OCI-LY1 (cell line): ENCODE results near the gene DIRAS1.

ENCODE experiments used
- H2AFZ ChIP-seq: fragments of 200-600 bp; sonication (generic), shearing (Covaris generic); 2 replicates; pipeline ENCODE4 v1.6.0; 2014; ENCODE audit warnings: antibody characterized with exemption, mild to moderate bottlenecking, low read length
- H3F3A ChIP-seq: fragments of 200-600 bp; sonication (generic), shearing (Covaris generic); 2 replicates; pipeline ENCODE4 v1.6.0; 2014; ENCODE audit warnings: mild to moderate bottlenecking, antibody characterized with exemption, low read length, moderate library complexity; ENCODE audit not compliant: insufficient read depth
- H3K27ac ChIP-seq: fragments of 200-600 bp; sonication (generic); 2 replicates; pipeline ENCODE4 v1.5.1; 2014; ENCODE audit warnings: low read length, mixed run types, mild to moderate bottlenecking, low read depth; ENCODE audit not compliant: poor library complexity, severe bottlenecking
- H3K27me3 ChIP-seq: fragments of 200-600 bp; sonication (generic); 2 replicates; pipeline ENCODE4 v1.6.0; 2014; ENCODE audit warnings: antibody characterized with exemption, mild to moderate bottlenecking, low read length, moderate library complexity; ENCODE audit not compliant: insufficient read depth
- H3K36me3 ChIP-seq: fragments of 200-600 bp; sonication (generic); 2 replicates; pipeline ENCODE4 v1.6.1; 2014; ENCODE audit warnings: mild to moderate bottlenecking, antibody characterized with exemption, low read length, moderate library complexity, mixed read lengths; ENCODE audit not compliant: insufficient read depth
- H3K4me1 ChIP-seq: fragments of 200-600 bp; sonication (generic); 2 replicates; pipeline ENCODE4 v1.5.1; 2014; ENCODE audit warnings: mild to moderate bottlenecking, low read length, moderate library complexity; ENCODE audit not compliant: insufficient read depth, severe bottlenecking
- H3K4me2 ChIP-seq: fragments of 200-600 bp; sonication (generic), shearing (Covaris generic); 2 replicates; pipeline ENCODE4 v1.6.1; 2014; ENCODE audit warnings: low read length
- H3K4me3 ChIP-seq: fragments of 200-600 bp; sonication (generic); 2 replicates; pipeline ENCODE4 v1.5.1; 2014; ENCODE audit warnings: low read length, low read depth, mild to moderate bottlenecking, mixed read lengths; ENCODE audit not compliant: poor library complexity, severe bottlenecking
- H3K79me2 ChIP-seq: fragments of 200-600 bp; shearing (Covaris generic); 2 replicates; pipeline ENCODE4 v1.6.1; 2016; ENCODE audit warnings: mixed run types, low read length, mixed read lengths; ENCODE audit not compliant: insufficient read depth
- H3K9ac ChIP-seq: fragments of 200-600 bp; sonication (generic), shearing (Covaris generic); 2 replicates; pipeline ENCODE4 v1.6.1; 2014; ENCODE audit warnings: mild to moderate bottlenecking, low read length, mixed read lengths
- H3K9me2 ChIP-seq: fragments of 200-600 bp; sonication (generic), shearing (Covaris generic); 2 replicates; pipeline ENCODE4 v1.6.1; 2014; ENCODE audit warnings: low read depth, mild to moderate bottlenecking, low read length, mixed read lengths
- H3K9me3 ChIP-seq: fragments of 200-600 bp; shearing (Covaris generic); 2 replicates; pipeline ENCODE4 v1.6.1; 2014; ENCODE audit warnings: low read length, mixed read lengths
- H4K20me1 ChIP-seq: fragments of 200-600 bp; sonication (generic), shearing (Covaris generic); 2 replicates; pipeline ENCODE4 v1.6.0; 2016; ENCODE audit warnings: mild to moderate bottlenecking, low read length; ENCODE audit not compliant: insufficient read depth
- CTCF ChIP-seq: fragments of 200-600 bp; sonication (generic), shearing (Covaris generic); IDR thresholded peaks from 2 replicates; pipeline ENCODE4 v1.5.1; 2017; ENCODE audit warnings: mild to moderate bottlenecking, antibody characterized with exemption, low read length, moderate library complexity, mixed read lengths
- EZH2 ChIP-seq: fragments of 200-600 bp; sonication (generic), shearing (Covaris generic); IDR thresholded peaks from 2 replicates; pipeline ENCODE4 v1.8.0; 2017; ENCODE audit warnings: borderline replicate concordance, mixed run types, mild to moderate bottlenecking, antibody characterized with exemption, low read length, moderate library complexity, mixed read lengths

DIRAS1 gene

DNA sequence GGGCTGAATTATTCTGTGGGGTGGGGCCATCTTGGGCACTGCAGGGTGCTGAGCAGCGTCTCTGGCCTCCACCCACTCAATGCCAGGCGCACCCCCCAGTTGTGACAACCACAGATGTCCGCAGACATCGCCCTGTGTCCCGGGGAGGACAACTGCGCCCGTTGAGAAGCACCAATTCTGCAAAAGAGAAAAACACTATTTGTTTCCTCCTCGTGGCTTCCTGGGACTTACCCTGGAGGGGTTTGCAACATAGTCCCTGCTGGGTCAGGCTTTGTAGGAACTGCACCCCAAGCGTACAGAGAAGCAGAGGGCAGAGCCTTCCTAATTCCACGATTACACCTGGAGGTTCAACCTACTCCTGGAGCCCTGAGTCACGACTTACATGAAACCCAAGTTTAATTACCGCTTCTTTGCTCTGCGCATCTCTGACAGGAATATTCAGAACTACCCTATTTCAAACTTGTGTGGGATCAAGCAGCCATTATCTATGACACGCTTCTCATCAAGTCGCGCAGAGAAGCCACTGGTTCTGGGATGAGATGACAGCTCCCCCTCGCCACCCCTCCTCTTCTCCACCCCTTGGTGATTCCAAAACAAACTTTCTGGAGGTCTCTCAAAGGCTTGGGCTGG lies 29.8 kb upstream of the DIRAS1 start:
- H3K4me2 ChIP-seq: no peak overlapping the region
- no peak overlapping the region for H3K9ac ChIP-seq

GRCh38 chr19:2747349-2747748 lies 26.2 kb upstream of the DIRAS1 start:
- no peaks in the 10 kb centered on the region for H3K79me2 ChIP-seq
- H3K9me2 ChIP-seq: no peaks in the 10 kb centered on the region
- no peaks in the 10 kb centered on the region for H3K9me3 ChIP-seq
- H2AFZ ChIP-seq: no peak overlapping the region
- no peak overlapping the region for H3K4me2 ChIP-seq
- no peak overlapping the region for H3K9ac ChIP-seq
- no peak for TF ChIP-seq CTCF
- no peak for TF ChIP-seq EZH2
- no peaks in the 10 kb centered on the region for H4K20me1 ChIP-seq
- H3K4me1 ChIP-seq: peaks cover 3% of the 10 kb centered on the region
- H3K27me3 ChIP-seq: no peaks in the 10 kb centered on the region; the same call in 1 of the 2 replicates
- H3K36me3 ChIP-seq: no peaks in the 10 kb centered on the region
- H3K27ac ChIP-seq: no peak overlapping the region
- H3F3A ChIP-seq: no peaks in the 10 kb centered on the region
- no peak overlapping the region for H3K4me3 ChIP-seq

More for the DNA sequence above, 29.8 kb upstream of the DIRAS1 start:
- Histone ChIP-seq H4K20me1 (no peaks in the 10 kb centered on the region), H3F3A (no peaks in the 10 kb centered on the region), H3K9me2 (no peaks in the 10 kb centered on the region), H3K9me3 (no peaks in the 10 kb centered on the region), H3K4me3 (no peak overlapping the region), H2AFZ (no peak overlapping the region), H3K36me3 (peaks cover 28% of the 10 kb centered on the region), H3K79me2 (no peaks in the 10 kb centered on the region), H3K27ac (no peak overlapping the region), H3K27me3 (no peaks in the 10 kb centered on the region; the same call in 1 of the 2 replicates), H3K4me1 (peaks cover 3% of the 10 kb centered on the region)
- no peak for TF ChIP-seq CTCF
- TF ChIP-seq EZH2: no peak

GRCh38 chr19:2744113-2744512 lies 22.9 kb upstream of the DIRAS1 start:
- no peaks in the 10 kb centered on the region for H3F3A ChIP-seq
- no peaks in the 10 kb centered on the region; the same call in 1 of the 2 replicates for H3K27me3 ChIP-seq
- no peaks in the 10 kb centered on the region for H3K9me3 ChIP-seq
- no peaks in the 10 kb centered on the region for H3K9me2 ChIP-seq
- H3K79me2 ChIP-seq: no peaks in the 10 kb centered on the region
- TF ChIP-seq EZH2 (no peak), CTCF (no peak)
- no peaks in the 10 kb centered on the region for H4K20me1 ChIP-seq
- peaks cover 5% of the 10 kb centered on the region for H3K4me1 ChIP-seq
- H2AFZ ChIP-seq: no peak overlapping the region
- no peak overlapping the region for H3K27ac ChIP-seq
- H3K9ac ChIP-seq: no peak overlapping the region
- no peak overlapping the region for H3K4me2 ChIP-seq
- H3K4me3 ChIP-seq: no peak overlapping the region
- no peaks in the 10 kb centered on the region for H3K36me3 ChIP-seq
